Spleen (tissue), 11 donors: Measurements from ENCODE around the gene PEDS1. TPM values are rescaled to one million over a fixed set of nuclear protein-coding genes. Genes with fewer than 3 reads are reported as not detected.

ENCODE experiments used
- DNase-seq: peaks from one replicate; pipeline ENCODE4 v3.0.0-alpha.2; 2020
- H3K27ac ChIP-seq, 8 donors: fragments of 200-600 bp; sonication (generic) in 7 of 8; 1 replicate in 4 of 8; 2 replicates in 4 of 8; pipeline versions ENCODE4 v1.5.0 to v1.8.0; 2016 to 2021; ENCODE audit warnings: inconsistent platforms in 4 of 8, mild to moderate bottlenecking in 4 of 8, moderate library complexity in 1 of 8
- H3K27me3 ChIP-seq, 7 donors: fragments of 200-600 bp; sonication (generic) in 6 of 7; replicated peaks in 1 of 7; 1 replicate in 4 of 7; 2 replicates in 3 of 7; pipeline versions ENCODE4 v1.5.0 to v1.8.0; 2016 to 2021; ENCODE audit warnings: inconsistent platforms in 3 of 7, mild to moderate bottlenecking in 1 of 7
- H3K36me3 ChIP-seq, 6 donors: fragments of 200-600 bp; sonication (generic) in 5 of 6; 1 replicate in 4 of 6; 2 replicates in 2 of 6; pipeline versions ENCODE4 v1.5.0 to v1.8.0; 2016 to 2021; ENCODE audit warnings: inconsistent platforms in 2 of 6
- H3K4me1 ChIP-seq, 6 donors: fragments of 200-600 bp; sonication (generic) in 5 of 6; 1 replicate in 3 of 6; 2 replicates in 3 of 6; pipeline versions ENCODE4 v1.5.0 to v1.8.0; 2016 to 2021; ENCODE audit warnings: inconsistent platforms in 3 of 6
- H3K4me3 ChIP-seq, 8 donors: fragments of 200-600 bp; sonication (generic) in 7 of 8; 1 replicate in 4 of 8; 2 replicates in 4 of 8; pipeline versions ENCODE4 v1.5.0 to v1.8.0; 2016 to 2021; ENCODE audit warnings: inconsistent platforms in 4 of 8, mild to moderate bottlenecking in 4 of 8, moderate library complexity in 2 of 8
- H3K9me3 ChIP-seq, 8 donors: fragments of 200-600 bp; sonication (generic) in 7 of 8; 1 replicate in 4 of 8; 2 replicates in 4 of 8; pipeline versions ENCODE4 v1.5.0 to v1.8.0; 2016 to 2021; ENCODE audit warnings: inconsistent platforms in 4 of 8
- POLR2A ChIP-seq, 3 donors: fragments of 450-650 bp; IDR thresholded peaks; one replicate each; pipeline ENCODE4 v1.5.1; 2017; ENCODE audit warnings: antibody characterized with exemption in 3 of 3, mild to moderate bottlenecking in 1 of 3
- POLR2AphosphoS5 ChIP-seq, 3 donors: sonication (generic); formaldehyde crosslinking; IDR thresholded peaks; one replicate each; pipeline ENCODE4 v1.5.1; 2017; ENCODE audit warnings: antibody characterized with exemption in 3 of 3
- WGBS, 5 donors: extraction: QIAGEN DNeasy Blood & Tissue Kit in 3 of 5; methylation state at CpG; one replicate each; pipeline versions ENCODE4 v1.1.5 to v1.1.7; 2013 to 2018; 5-methylcytosine and 5-hydroxymethylcytosine counted together
- intact Hi-C: fragments of 100-400 bp; cut with DNase I; formaldehyde crosslinking; loops from one replicate; pipeline ENCODE4 v1.15.0; 2023; ENCODE audit warnings: low total_unique reads
- polyA plus RNA-seq, 3 donors: library from polyadenylated mRNA; stranded (reverse); fragments of 200-250 nt; gene quantifications; one replicate each; pipeline ENCODE4 v1.2.1, GENCODE V29; 2013
- total RNA-seq, 7 donors: library from RNA; depleted of rRNA in 3 of 7; stranded (reverse); fragments of >200 nt in 3 of 7; fragmentation: NEBNext Ultra II Directional in 4 of 7; extraction: Animal tissue kit (Norgen Biotek cat#: 25700) in 4 of 7; gene quantifications; one replicate each; pipeline versions ENCODE4 v1.1.0 to v1.2.1, GENCODE V29; 2016 to 2021
- TF ChIP-seq, protein P1 (sequence below), 11 experiments: fragments of 200-600 bp in 7 of 11; fragments of 450-650 bp in 4 of 11; sonication (generic) in 4 of 11; IDR thresholded peaks in 8 of 11; conservative IDR thresholded peaks in 3 of 11; 1 replicate in 7 of 11; 2 replicates in 4 of 11; pipeline versions ENCODE4 v1.4.0 to v1.8.0; 2016 to 2021; ENCODE audit warnings: antibody characterized with exemption in 11 of 11, inconsistent platforms in 4 of 11, mild to moderate bottlenecking in 1 of 11
- donor health status: healthy with polysubstance abuse.
- donor health status: DM: no; HTN: no; CAD: no; lungs with moderate emphysema.
- donor health status: DM: no; HTN: no; CAD: no.
- donor health status: Bipolar disorder and iron deficiency.
- donor health status: healthy.
- donor health status: DM: no; HTN: no; CAD: no.
- donor health status: DM: yes; HTN: yes; CAD: no.

Gene PEDS1
- total and polyA plus RNA-seq, 10 donors = 9.6 to 24.8 (median 15.7) TPM

DNA sequence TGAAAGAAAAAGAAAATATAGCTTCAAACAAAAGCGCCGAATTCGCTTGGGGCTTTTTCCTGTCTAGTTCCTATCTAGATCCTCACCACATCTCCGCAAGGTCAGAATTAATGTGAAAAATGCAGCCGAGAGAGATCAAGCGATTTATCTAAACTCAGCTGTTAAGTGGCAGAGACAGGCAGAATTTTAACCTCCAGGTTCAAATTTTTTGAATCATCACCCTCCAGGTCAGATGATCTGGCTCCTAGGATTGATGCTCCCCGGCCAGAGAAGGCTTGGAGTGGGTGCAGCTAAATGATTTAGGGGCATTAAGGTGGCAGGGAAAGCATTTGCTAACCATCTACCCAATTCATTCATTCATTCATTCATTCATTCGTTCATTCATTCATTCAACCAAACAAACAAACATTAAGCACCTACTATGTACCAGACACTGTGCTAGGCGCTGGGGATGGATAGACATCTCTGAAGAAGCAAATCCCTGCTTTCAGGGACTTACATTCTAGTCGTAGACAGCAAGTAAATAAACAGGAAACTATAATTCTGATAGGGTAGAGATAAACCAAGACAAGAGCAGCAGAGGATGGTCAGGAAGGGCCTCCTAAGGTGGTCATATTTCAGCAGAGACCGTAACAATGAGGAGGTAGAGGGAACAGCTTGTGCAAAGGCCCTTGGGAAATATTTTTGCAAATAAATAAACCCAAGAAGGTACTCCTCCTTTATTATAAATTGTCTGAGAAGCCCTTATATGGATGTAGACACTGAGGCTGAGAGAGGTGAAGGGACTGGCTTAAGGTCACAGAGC is 39.9 kb downstream of the PEDS1 start:
- no peaks in the 10 kb centered on the region for H3K9me3 ChIP-seq
- intact Hi-C loops = no loop called here
- peak overlapping the region; percentile 66 to 93 (median 86) for H3K4me3 ChIP-seq
- 13 to 16% (median 14%) methylated on average over 11 of the region's 11 CpGs for WGBS, 5 donors
- peak overlapping the region; percentile 92 to 98 (median 97) for H3K27ac ChIP-seq
- no peak for DNase-seq
- no peaks in the 10 kb centered on the region for H3K27me3 ChIP-seq
- peaks cover 0 to 3% (median 0%) of the 10 kb centered on the region in 6 donors for H3K36me3 ChIP-seq
- peaks cover 55 to 77% (median 68%) of the 10 kb centered on the region in 6 donors for H3K4me1 ChIP-seq
- TF ChIP-seq, protein P1, sequence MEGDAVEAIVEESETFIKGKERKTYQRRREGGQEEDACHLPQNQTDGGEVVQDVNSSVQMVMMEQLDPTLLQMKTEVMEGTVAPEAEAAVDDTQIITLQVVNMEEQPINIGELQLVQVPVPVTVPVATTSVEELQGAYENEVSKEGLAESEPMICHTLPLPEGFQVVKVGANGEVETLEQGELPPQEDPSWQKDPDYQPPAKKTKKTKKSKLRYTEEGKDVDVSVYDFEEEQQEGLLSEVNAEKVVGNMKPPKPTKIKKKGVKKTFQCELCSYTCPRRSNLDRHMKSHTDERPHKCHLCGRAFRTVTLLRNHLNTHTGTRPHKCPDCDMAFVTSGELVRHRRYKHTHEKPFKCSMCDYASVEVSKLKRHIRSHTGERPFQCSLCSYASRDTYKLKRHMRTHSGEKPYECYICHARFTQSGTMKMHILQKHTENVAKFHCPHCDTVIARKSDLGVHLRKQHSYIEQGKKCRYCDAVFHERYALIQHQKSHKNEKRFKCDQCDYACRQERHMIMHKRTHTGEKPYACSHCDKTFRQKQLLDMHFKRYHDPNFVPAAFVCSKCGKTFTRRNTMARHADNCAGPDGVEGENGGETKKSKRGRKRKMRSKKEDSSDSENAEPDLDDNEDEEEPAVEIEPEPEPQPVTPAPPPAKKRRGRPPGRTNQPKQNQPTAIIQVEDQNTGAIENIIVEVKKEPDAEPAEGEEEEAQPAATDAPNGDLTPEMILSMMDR (IDR thresholded peaks at IDR 0.05 in 8 of 11, conservative IDR thresholded peaks at IDR 0.05 in 3 of 11) = no peak

DNA sequence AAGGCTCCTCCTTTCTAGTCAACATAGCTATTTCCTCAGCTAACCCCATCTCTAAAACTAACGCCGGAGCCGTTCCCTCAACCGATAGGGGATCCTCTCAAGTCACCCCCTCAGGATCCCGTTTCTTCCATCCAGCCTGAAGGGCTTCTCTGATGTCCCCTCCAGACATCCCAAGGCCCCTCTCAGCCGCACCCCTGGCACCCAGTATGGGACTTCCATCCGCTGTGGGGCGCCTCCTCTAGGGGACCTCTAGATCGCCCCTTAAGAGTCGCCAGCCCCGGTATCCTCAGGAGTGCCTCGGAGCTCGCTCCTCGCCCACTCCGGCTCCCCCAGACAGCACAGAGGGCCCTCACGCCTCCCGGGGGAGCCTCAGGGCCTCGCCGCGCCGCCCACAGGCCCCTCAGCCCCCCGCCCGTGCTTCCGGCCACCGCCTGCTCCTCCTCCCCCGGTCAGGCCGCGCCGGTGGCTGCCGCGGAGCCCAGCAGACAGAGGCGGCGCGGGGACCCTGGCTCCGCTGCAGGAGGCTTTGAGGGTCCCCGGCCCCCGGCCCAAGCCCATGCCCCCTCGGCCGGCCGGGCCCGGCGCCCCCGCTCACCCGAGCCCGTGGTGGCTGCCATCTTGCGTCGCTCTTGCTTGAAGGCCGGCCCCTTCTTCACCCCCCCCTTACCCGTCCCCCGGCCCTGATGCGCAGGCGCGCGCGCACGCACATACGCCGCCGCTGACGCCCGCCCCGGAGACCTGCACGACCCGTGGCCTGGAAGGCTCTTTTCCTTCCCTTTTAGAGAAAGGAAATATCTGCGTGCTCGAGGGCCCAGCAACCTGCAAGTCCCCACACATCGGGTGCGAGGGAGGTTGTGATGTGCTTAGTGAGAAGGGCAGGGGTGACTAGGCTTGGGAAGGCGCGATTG is 40.8 kb downstream of the PEDS1 start, which contains the start of gene UBE2V1:
TSS of gene UBE2V1 (minus strand) at position 639 of the 908 bp plus-strand sequence. CDS start at position 617, 22 bp downstream.
- peak within 1 kb of the TSS; percentile 92 to 98 (median 97) for H3K27ac ChIP-seq
- peak within 1 kb of the TSS; percentile 66 to 93 (median 86) for H3K4me3 ChIP-seq
- WGBS, 5 donors = 0 to 1% (median 1%) methylated on average over 38 to 70 of the region's 70 CpGs
- intact Hi-C loops = no loop called here
- DNase-seq = peak; percentile 98
- peaks cover 62 to 85% (median 77%) of the 10 kb centered on the region in 6 donors for H3K4me1 ChIP-seq
- no peaks in the 10 kb centered on the region for H3K9me3 ChIP-seq
- no peaks in the 10 kb centered on the region for H3K27me3 ChIP-seq
- peak in 1 of 3 donors; percentile 76 for TF ChIP-seq POLR2A (IDR thresholded peaks at IDR 0.05)
- TF ChIP-seq, protein P1 (IDR thresholded peaks at IDR 0.05 in 8 of 11, conservative IDR thresholded peaks at IDR 0.05 in 3 of 11) = peak in 7 of 11 experiments; percentile 9 to 53 (median 23)
- peak; percentile 92 to 95 (median 94) for TF ChIP-seq POLR2AphosphoS5 (IDR thresholded peaks at IDR 0.05)
- peaks cover 0 to 12% (median 0%) of the 10 kb centered on the region in 6 donors for H3K36me3 ChIP-seq

DNA sequence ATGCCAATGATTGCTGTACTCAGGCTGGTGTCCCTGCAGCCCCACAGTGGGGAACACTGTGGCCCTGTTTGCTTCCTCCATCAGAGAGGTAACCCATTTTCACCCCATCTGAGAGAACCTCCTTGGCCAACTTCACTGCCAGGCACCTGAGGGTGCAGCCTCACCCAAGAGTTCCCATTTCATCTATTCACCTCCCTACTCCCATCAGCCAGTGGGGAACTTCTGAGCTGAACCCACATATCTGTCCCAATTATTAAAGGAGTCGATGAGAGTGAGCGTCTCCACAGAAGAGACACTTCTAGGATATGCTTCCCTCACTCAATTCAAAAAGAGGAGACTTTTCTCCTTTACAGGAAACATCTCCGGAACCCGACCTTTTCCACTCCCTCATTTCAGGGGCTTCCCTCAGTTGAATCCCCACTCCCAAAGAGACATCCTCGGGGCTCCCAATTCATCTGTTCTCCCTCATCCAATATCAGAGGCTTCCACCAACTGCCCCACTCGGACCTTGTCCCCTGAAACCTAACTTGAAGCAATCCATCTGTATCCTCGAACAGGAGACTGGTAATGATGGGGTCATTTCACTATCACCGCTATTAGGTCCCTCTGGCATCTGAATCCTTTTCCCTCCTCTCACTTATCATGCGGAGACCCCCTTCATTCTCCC is 41.6 kb downstream of the PEDS1 start:
- intact Hi-C loops = no loop called here
- 9 to 15% (median 11%) methylated on average over 9 of the region's 9 CpGs for WGBS, 5 donors
- H3K27me3 ChIP-seq = no peaks in the 10 kb centered on the region

More for the DNA sequence above, 41.6 kb downstream of the PEDS1 start:
- Histone ChIP-seq H3K27ac (peak overlapping the region; percentile 92 to 98 (median 97)), H3K9me3 (no peaks in the 10 kb centered on the region), H3K36me3 (peaks cover 0 to 14% (median 0%) of the 10 kb centered on the region in 6 donors), H3K4me1 (peaks cover 62 to 94% (median 85%) of the 10 kb centered on the region in 6 donors), H3K4me3 (peak overlapping the region; percentile 66 to 93 (median 86))
- TF ChIP-seq, protein P1 (IDR thresholded peaks at IDR 0.05 in 8 of 11, conservative IDR thresholded peaks at IDR 0.05 in 3 of 11) = no peak
- TF ChIP-seq POLR2A (IDR thresholded peaks at IDR 0.05) (no peak), POLR2AphosphoS5 (IDR thresholded peaks at IDR 0.05) (no peak)
- DNase-seq = no peak
